ENCODE results near the gene COL3A1. TPM values are rescaled to one million over a fixed set of nuclear protein-coding genes. Genes with fewer than 3 reads are reported as not detected.

Gene COL3A1
- total and polyA plus RNA-seq, 9 of the 15 experiments (the other 6 are each of a cell fraction or from before 2014, with no cell fraction given): 0.01 to 0.71 (median 0.07) TPM; not detected in 2

GRCh38 chr2:189008555-189009262 is 34.5 kb downstream of the COL3A1 start:
- POLR2A ChIA-PET: no interaction called here
- ATAC-seq (no peak), DNase-seq (ENCODE audit: extremely low read depth in 1 of 4, low spot score in 3 of 4) (no peak), FAIRE-seq (no peak)
- TF ChIP-seq ZNF586 (CRISPR knock-in tag; conservative IDR thresholded peaks at IDR 0.05) (no peak), TFE3 (CRISPR knock-in tag; IDR thresholded peaks at IDR 0.05) (peak; percentile 77)
- in situ Hi-C loops (cut with MboI) (no loop called here), intact Hi-C loops (cut with micrococcal nuclease) (no loop called here)
- BruUV-seq (replicated peaks): no TSS peak
- Histone ChIP-seq H3K4me3 (no peak overlapping the region), H3K36me3 (ENCODE audit: control insufficient read depth, insufficient read depth, low read length) (no peaks in the 10 kb centered on the region), H3K79me2 (ENCODE audit: control insufficient read depth, insufficient read depth, low read length) (no peaks in the 10 kb centered on the region), H3K9ac (ENCODE audit: insufficient read depth in 1 of 2, low read depth in 2 of 2, low read length in 2 of 2) (no peak overlapping the region), H2AFZ (ENCODE audit: low read depth, low read length) (no peak overlapping the region), H3K27me3 (ENCODE audit: control insufficient read depth in 2 of 2, insufficient read depth in 2 of 2, low read length in 2 of 2) (no peaks in the 10 kb centered on the region), H4K20me1 (replicated peaks; ENCODE audit: control insufficient read depth, insufficient read depth, low read length) (no peaks in the 10 kb centered on the region), H3K4me2 (ENCODE audit: insufficient read depth, low read length) (no peak overlapping the region), H3K9me1 (ENCODE audit: control insufficient read depth, insufficient read depth, low read length) (no peaks in the 10 kb centered on the region), H3K27ac (ENCODE audit: extremely low read depth, low read depth, low read length) (no peak overlapping the region), H3K9me3 (replicated peaks; ENCODE audit: control insufficient read depth, insufficient read depth, low read depth, low read length) (no peaks in the 10 kb centered on the region), H3K4me1 (replicated peaks in 1 of 2; ENCODE audit: control insufficient read depth in 2 of 2, insufficient read depth in 2 of 2, low read length in 2 of 2) (no peaks in the 10 kb centered on the region)
- CTCF ChIA-PET (ENCODE audit: low intra/inter-chr PET ratio): no interaction called here
- 13% methylated on average over 9 of the region's 9 CpGs for WGBS (ENCODE audit: insufficient coverage, low coverage, missing lambda C conversion rate)

GRCh38 chr2:189010536-189010935 is 36.4 kb downstream of the COL3A1 start:
- Histone ChIP-seq H4K20me1 (replicated peaks; ENCODE audit: control insufficient read depth, insufficient read depth, low read length) (no peaks in the 10 kb centered on the region), H3K9me1 (ENCODE audit: control insufficient read depth, insufficient read depth, low read length) (no peaks in the 10 kb centered on the region), H3K9ac (ENCODE audit: insufficient read depth in 1 of 2, low read depth in 2 of 2, low read length in 2 of 2) (no peak overlapping the region), H3K4me2 (ENCODE audit: insufficient read depth, low read length) (no peak overlapping the region), H2AFZ (ENCODE audit: low read depth, low read length) (no peak overlapping the region), H3K36me3 (ENCODE audit: control insufficient read depth, insufficient read depth, low read length) (no peaks in the 10 kb centered on the region), H3K4me3 (no peak overlapping the region), H3K9me3 (replicated peaks; ENCODE audit: control insufficient read depth, insufficient read depth, low read depth, low read length) (no peaks in the 10 kb centered on the region), H3K4me1 (replicated peaks in 1 of 2; ENCODE audit: control insufficient read depth in 2 of 2, insufficient read depth in 2 of 2, low read length in 2 of 2) (no peaks in the 10 kb centered on the region), H3K79me2 (ENCODE audit: control insufficient read depth, insufficient read depth, low read length) (no peaks in the 10 kb centered on the region), H3K27ac (ENCODE audit: extremely low read depth, low read depth, low read length) (no peak overlapping the region), H3K27me3 (ENCODE audit: control insufficient read depth in 2 of 2, insufficient read depth in 2 of 2, low read length in 2 of 2) (no peaks in the 10 kb centered on the region)
- in situ Hi-C loops (cut with MboI): no loop called here
- no peak for ATAC-seq
- ChIA-PET POLR2A (no interaction called here), CTCF (ENCODE audit: low intra/inter-chr PET ratio) (no interaction called here)
- 9% methylated on average over 6 of the region's 6 CpGs for WGBS (ENCODE audit: insufficient coverage, low coverage, missing lambda C conversion rate)
- no peak for DNase-seq (ENCODE audit: extremely low read depth in 1 of 4, low spot score in 3 of 4)
- BruUV-seq (replicated peaks): no TSS peak
- FAIRE-seq: no peak
- intact Hi-C loops (cut with micrococcal nuclease): no loop called here
- TF ChIP-seq ADNP (tag; IDR thresholded peaks at IDR 0.05): no peak
- TF ChIP-seq MTA1 (IDR thresholded peaks at IDR 0.05; ENCODE audit: borderline replicate concordance): no peak
- no peak for TF ChIP-seq CHD2 (IDR thresholded peaks at IDR 0.05; ENCODE audit: low read depth, low read length)
- TF ChIP-seq MYNN (IDR thresholded peaks at IDR 0.05): no peak
- no peak for TF ChIP-seq MYNN (CRISPR knock-in tag; IDR thresholded peaks at IDR 0.05)
- no peak for TF ChIP-seq POLR2AphosphoS5 (IDR thresholded peaks at IDR 0.05; ENCODE audit: control insufficient read depth, insufficient read depth, low read depth, low read length)
- TF ChIP-seq TEAD4 (IDR thresholded peaks at IDR 0.05; ENCODE audit: low read length): no peak
- no peak for TF ChIP-seq TEAD4 (CRISPR knock-in tag; IDR thresholded peaks at IDR 0.05; ENCODE audit: borderline replicate concordance)
- TF ChIP-seq ZNF140 (CRISPR knock-in tag; IDR thresholded peaks at IDR 0.05): no peak
- no peak for TF ChIP-seq RBM34 (IDR thresholded peaks at IDR 0.05; ENCODE audit: borderline replicate concordance, insufficient read depth, low read length)
- no peak for TF ChIP-seq TFE3 (CRISPR knock-in tag; IDR thresholded peaks at IDR 0.05)
